GM23248 (cell line): ENCODE results near the gene TUBB2B. TPM values are rescaled to one million over a fixed set of nuclear protein-coding genes. Genes with fewer than 3 reads are reported as not detected.

Source experiments
- DNase-seq: peaks from one replicate; pipeline ENCODE4 v3.0.0-alpha.2; 2015
- H2AFZ ChIP-seq: fragments of 200-600 bp; sonication (generic); 2 replicates; pipeline ENCODE4 v1.6.1; 2016; ENCODE audit warnings: antibody characterized with exemption
- H3F3A ChIP-seq: fragments of 200-600 bp; sonication (generic); 2 replicates; pipeline ENCODE4 v1.6.1; 2016; ENCODE audit warnings: mild to moderate bottlenecking, antibody characterized with exemption, mixed run types; ENCODE audit not compliant: insufficient read depth
- H3K27ac ChIP-seq: fragments of 200-600 bp; sonication (generic); 2 replicates; pipeline ENCODE4 v1.5.1; 2016; ENCODE audit warnings: mild to moderate bottlenecking
- H3K27me3 ChIP-seq: fragments of 200-600 bp; sonication (generic); replicated peaks from 2 replicates; pipeline ENCODE4 v1.6.1; 2016; ENCODE audit warnings: mild to moderate bottlenecking; ENCODE audit not compliant: insufficient read depth
- H3K36me3 ChIP-seq: fragments of 200-600 bp; sonication (generic); 2 replicates; pipeline ENCODE4 v1.6.1; 2016; ENCODE audit warnings: low read depth, mild to moderate bottlenecking
- H3K4me1 ChIP-seq: fragments of 200-600 bp; sonication (generic); 2 replicates; pipeline ENCODE4 v1.6.1; 2016; ENCODE audit warnings: mild to moderate bottlenecking; ENCODE audit not compliant: insufficient read depth
- H3K4me2 ChIP-seq: fragments of 200-600 bp; sonication (generic); one replicate; pipeline ENCODE4 v1.6.1; 2016; ENCODE audit warnings: mild to moderate bottlenecking; ENCODE audit not compliant: unreplicated experiment
- H3K4me3 ChIP-seq: fragments of 200-600 bp; sonication (generic); 2 replicates; pipeline ENCODE4 v1.5.1; 2016; ENCODE audit warnings: mild to moderate bottlenecking
- H3K79me2 ChIP-seq: fragments of 200-600 bp; sonication (generic); 2 replicates; pipeline ENCODE4 v1.6.1; 2016; ENCODE audit warnings: mild to moderate bottlenecking; ENCODE audit not compliant: insufficient read depth
- H3K9ac ChIP-seq: fragments of 200-600 bp; sonication (generic); 2 replicates; pipeline ENCODE4 v1.6.1; 2016; ENCODE audit warnings: mild to moderate bottlenecking
- H3K9me2 ChIP-seq: fragments of 200-600 bp; sonication (generic); 2 replicates; pipeline ENCODE4 v1.6.1; 2016; ENCODE audit warnings: mixed run types, mild to moderate bottlenecking, moderate library complexity; ENCODE audit not compliant: insufficient read depth
- H3K9me3 ChIP-seq: fragments of 200-600 bp; sonication (generic); one replicate; pipeline ENCODE4 v1.6.1; 2017; ENCODE audit warnings: low read depth
- H4K20me1 ChIP-seq: fragments of 200-600 bp; sonication (generic); 2 replicates; pipeline ENCODE4 v1.6.0; 2016; ENCODE audit not compliant: insufficient read depth
- EZH2 ChIP-seq: fragments of 200-600 bp; sonication (generic); IDR thresholded peaks from 2 replicates; pipeline ENCODE4 v1.6.1; 2018; ENCODE audit warnings: antibody characterized with exemption, mild to moderate bottlenecking; ENCODE audit not compliant: insufficient read depth, poor library complexity, severe bottlenecking
- EZH2phosphoT487 ChIP-seq: fragments of 200-600 bp; sonication (generic); IDR thresholded peaks from 2 replicates; pipeline ENCODE4 v1.6.1; 2018; ENCODE audit warnings: antibody characterized with exemption, moderate library complexity, mild to moderate bottlenecking, low read depth; ENCODE audit not compliant: insufficient read depth
- WGBS, 2 experiments: methylation state at CpG; one replicate each; pipeline ENCODE4 v1.1.6; 2015 to 2017; ENCODE audit warnings: low lambda C conversion rate in 2 of 2, low coverage in 1 of 2; ENCODE audit errors: missing lambda C conversion rate in 2 of 2; 5-methylcytosine and 5-hydroxymethylcytosine counted together
- in situ Hi-C: fragments of 300-500 bp; cut with MboI; formaldehyde crosslinking; loops from 2 replicates; pipeline ENCODE4 v1.15.0; 2020
- polyA plus RNA-seq: library from polyadenylated mRNA; unstranded; fragments of >200 nt; fragmentation: Nextera tagmentation; extraction: Ambion mirVana; gene quantifications from 2 replicates; pipeline ENCODE4 v1.2.1, GENCODE V29; 2016
- total RNA-seq: library from RNA; depleted of rRNA; stranded (reverse); fragments of >200 nt; shearing (Covaris generic); gene quantifications from 2 replicates; pipeline ENCODE4 v1.2.3, GENCODE V29; 2014

Gene TUBB2B
- total and polyA plus RNA-seq, 2 experiments from 2014 or later: 8.5 to 9.0 TPM

DNA sequence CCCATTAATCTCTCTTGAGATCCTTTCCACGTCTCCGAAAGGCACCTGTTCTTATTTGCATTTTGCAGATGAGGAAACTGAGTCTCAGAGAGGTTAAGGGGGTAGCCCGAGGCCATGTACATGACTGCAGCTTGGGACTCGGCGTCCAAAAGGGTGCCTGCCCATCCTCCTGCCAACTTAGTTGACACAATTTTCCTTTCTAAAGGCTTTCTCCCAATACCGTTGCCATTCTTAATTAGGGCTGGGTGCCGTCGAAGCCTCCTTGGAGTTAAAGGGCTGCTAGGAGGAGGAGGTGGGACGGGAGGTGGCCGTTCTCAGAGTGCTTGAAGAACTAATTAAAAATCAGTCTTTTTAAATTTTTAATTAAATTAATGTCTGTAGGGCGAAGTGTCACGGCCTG, 30.7 kb upstream of the TUBB2B start:
- peaks cover 39% of the 10 kb centered on the region for H3K79me2 ChIP-seq
- H3K4me1 ChIP-seq: peaks cover 12% of the 10 kb centered on the region
- peak overlapping the region; percentile 85 for H3K4me3 ChIP-seq
- DNase-seq: no peak
- TF ChIP-seq EZH2 (no peak), EZH2phosphoT487 (no peak)
- peak overlapping the region; percentile 45; the same call in 1 of the 2 replicates for H3K9ac ChIP-seq
- no peaks in the 10 kb centered on the region for H4K20me1 ChIP-seq
- H3K9me2 ChIP-seq: no peaks in the 10 kb centered on the region
- H3F3A ChIP-seq: no peaks in the 10 kb centered on the region
- WGBS, 2 experiments: 46 to 49% methylated on average over 12 of the region's 12 CpGs
- in situ Hi-C loops: no loop called here
- no peaks in the 10 kb centered on the region for H3K27me3 ChIP-seq
- H3K27ac ChIP-seq: no peak overlapping the region
- H3K9me3 ChIP-seq: no peaks in the 10 kb centered on the region
- peak overlapping the region; percentile 71 for H3K4me2 ChIP-seq
- no peaks in the 10 kb centered on the region for H3K36me3 ChIP-seq
- H2AFZ ChIP-seq: peak overlapping the region; percentile 87

DNA sequence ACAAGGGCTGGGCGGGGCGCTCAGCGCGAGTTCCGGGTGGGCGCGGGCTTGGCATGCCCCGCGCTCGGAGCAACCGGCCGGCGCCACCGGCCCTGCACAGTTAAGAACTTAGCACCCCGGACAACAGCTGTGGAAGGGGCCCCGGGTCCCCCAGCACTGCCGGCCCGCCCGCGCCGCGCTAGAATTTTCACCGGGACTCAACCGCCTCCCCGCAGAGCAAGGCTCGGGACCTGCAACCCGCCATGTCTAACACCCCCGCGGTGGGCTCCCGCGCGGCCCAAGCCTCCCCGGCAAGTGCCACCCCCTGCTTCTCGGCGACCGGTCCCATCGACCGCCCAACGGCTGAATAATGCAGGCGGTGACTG, 26.1 kb upstream of the TUBB2B start:
- Histone ChIP-seq H3K27me3 (no peaks in the 10 kb centered on the region), H2AFZ (no peak overlapping the region), H3K4me1 (peaks cover 4% of the 10 kb centered on the region), H3K4me3 (no peak overlapping the region), H3K9ac (no peak overlapping the region), H3K36me3 (no peaks in the 10 kb centered on the region), H3K9me3 (no peaks in the 10 kb centered on the region), H3K4me2 (no peak overlapping the region), H4K20me1 (no peaks in the 10 kb centered on the region), H3K27ac (no peak overlapping the region), H3K79me2 (no peaks in the 10 kb centered on the region), H3K9me2 (no peaks in the 10 kb centered on the region), H3F3A (peaks cover 2% of the 10 kb centered on the region)
- 97% methylated on average over 22 to 40 of the region's 40 CpGs for WGBS, 2 experiments
- DNase-seq: no peak
- no peak for TF ChIP-seq EZH2phosphoT487
- in situ Hi-C loops: loop anchor here (5.0 kb wide), 1 partner anchor 131 kb away; no protein-coding TSS in a partner anchor

DNA sequence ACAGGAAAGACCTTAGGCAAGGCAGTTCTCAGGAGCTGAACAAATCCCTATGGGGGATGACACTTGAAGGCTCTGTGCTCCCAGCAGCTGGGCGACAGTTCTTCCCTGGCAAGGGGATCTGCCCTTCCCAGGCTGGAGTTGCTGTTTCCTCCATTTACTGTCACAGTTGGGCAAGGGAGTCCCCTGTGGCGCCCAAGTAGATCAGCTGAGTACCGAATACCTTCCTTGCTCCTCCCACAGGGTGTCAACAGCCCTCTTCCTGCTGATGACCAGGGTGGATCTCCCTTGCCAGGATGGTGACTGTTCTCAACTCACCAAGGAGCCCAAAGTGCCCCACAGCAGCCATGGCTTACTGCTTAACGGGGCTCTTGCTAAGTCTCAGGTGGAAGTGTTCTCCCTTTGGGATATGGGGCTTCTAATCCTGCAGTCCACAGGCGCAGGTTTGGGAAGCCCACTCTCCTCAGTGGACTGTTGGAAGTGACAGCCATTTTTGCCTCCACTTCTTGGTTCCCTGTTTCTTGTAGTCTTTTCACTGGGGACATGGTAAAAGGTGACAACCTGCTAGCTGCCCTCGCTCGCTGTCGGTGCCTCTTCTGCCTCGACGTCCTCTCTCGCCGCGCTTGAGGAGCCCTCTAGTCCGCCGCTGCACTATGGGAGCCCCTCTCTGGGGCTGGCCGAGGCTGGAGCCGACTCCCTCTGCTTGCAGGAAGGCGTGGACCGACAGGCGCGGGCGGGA, 25.6 kb upstream of the TUBB2B start:
- Histone ChIP-seq H4K20me1 (no peaks in the 10 kb centered on the region), H2AFZ (no peak overlapping the region), H3F3A (peaks cover 8% of the 10 kb centered on the region), H3K9ac (no peak overlapping the region), H3K4me3 (no peak overlapping the region), H3K36me3 (no peaks in the 10 kb centered on the region), H3K9me3 (no peaks in the 10 kb centered on the region), H3K4me1 (peaks cover 7% of the 10 kb centered on the region), H3K27ac (no peak overlapping the region), H3K27me3 (no peaks in the 10 kb centered on the region), H3K79me2 (no peaks in the 10 kb centered on the region), H3K9me2 (no peaks in the 10 kb centered on the region), H3K4me2 (no peak overlapping the region)
- WGBS, 2 experiments: 85 to 90% methylated on average over 22 of the region's 22 CpGs
- in situ Hi-C loops: loop anchor here (5.0 kb wide), 1 partner anchor 131 kb away; no protein-coding TSS in a partner anchor
- no peak for TF ChIP-seq EZH2
- TF ChIP-seq EZH2phosphoT487: no peak
- peak; percentile 24 for DNase-seq

DNA sequence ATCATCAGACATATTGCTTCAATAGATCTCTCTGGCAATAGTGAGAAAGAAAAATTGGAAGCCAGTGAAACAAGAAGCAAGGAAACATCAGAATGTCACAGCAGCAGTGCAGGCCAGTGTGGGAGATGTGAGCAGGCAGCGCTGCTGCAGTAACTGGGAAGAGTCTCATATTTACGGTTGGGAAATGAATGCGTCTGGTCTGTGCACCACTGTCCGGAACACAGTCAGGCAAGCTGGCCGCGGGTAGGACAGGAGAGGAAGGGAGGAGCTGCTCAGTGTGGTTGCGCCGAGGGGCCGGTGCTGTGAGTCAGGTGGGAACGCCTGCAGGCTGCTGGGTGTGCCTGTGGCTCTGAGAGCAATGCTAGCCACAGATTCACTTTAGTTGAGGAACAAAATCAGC, 24.9 kb upstream of the TUBB2B start:
- Histone ChIP-seq H3K4me3 (no peak overlapping the region), H3K27me3 (no peaks in the 10 kb centered on the region), H3K4me2 (no peak overlapping the region), H3K27ac (no peak overlapping the region), H2AFZ (no peak overlapping the region), H4K20me1 (no peaks in the 10 kb centered on the region), H3K9me3 (no peaks in the 10 kb centered on the region), H3K4me1 (peaks cover 13% of the 10 kb centered on the region), H3K36me3 (no peaks in the 10 kb centered on the region), H3K79me2 (no peaks in the 10 kb centered on the region), H3F3A (peaks cover 14% of the 10 kb centered on the region), H3K9ac (no peak overlapping the region), H3K9me2 (no peaks in the 10 kb centered on the region)
- in situ Hi-C loops: loop anchor here (5.0 kb wide), 1 partner anchor 130 kb away; no protein-coding TSS in a partner anchor
- no peak for TF ChIP-seq EZH2
- 96 to 98% methylated on average over 9 to 10 of the region's 10 CpGs for WGBS, 2 experiments
- DNase-seq: no peak
